DMS153 treated with DMSO at 0.1 percent for 48 hours (cell line): ENCODE results near the gene ARGLU1.

Experiments used
- DNase-seq: peaks from one replicate; lab custom pipeline; 2025; ENCODE audit not compliant: unreplicated experiment; lab: John Stamatoyannopoulos, UW

Gene ARGLU1

GRCh38 chr13:106526738-106527444 lies 41.0 kb downstream of the ARGLU1 start:
- DNase-seq, result no peak

GRCh38 chr13:106525865-106526264 lies 42.1 kb downstream of the ARGLU1 start:
- DNase-seq, result no peak

- DNase-seq, result no peak
Measured at GRCh38 chr13:106524108-106524507, 43.8 kb downstream of the ARGLU1 start.

GRCh38 chr13:106523576-106523975 lies 44.4 kb downstream of the ARGLU1 start:
- no peak for DNase-seq

GRCh38 chr13:106522898-106523525 lies 44.9 kb downstream of the ARGLU1 start:
- no peak for DNase-seq

- DNase-seq, result no peak
Measured at GRCh38 chr13:106522112-106522705, 45.7 kb downstream of the ARGLU1 start.

- DNase-seq, result no peak
Measured at GRCh38 chr13:106521095-106521799, 46.7 kb downstream of the ARGLU1 start.

- no peak for DNase-seq
Measured at GRCh38 chr13:106520251-106521054, 47.5 kb downstream of the ARGLU1 start.

GRCh38 chr13:106518512-106518911 lies 49.4 kb downstream of the ARGLU1 start:
- DNase-seq, result no peak

- no peak for DNase-seq
Measured at GRCh38 chr13:106517109-106517847, 50.7 kb downstream of the ARGLU1 start.

GRCh38 chr13:106515635-106516254 lies 52.2 kb downstream of the ARGLU1 start:
- no peak for DNase-seq

- DNase-seq, result no peak
Measured at GRCh38 chr13:106514928-106515634, 52.9 kb downstream of the ARGLU1 start.

- no peak for DNase-seq
Measured at GRCh38 chr13:106513025-106513983, 54.6 kb downstream of the ARGLU1 start.

- no peak for DNase-seq
Measured at GRCh38 chr13:106507560-106508274, 60.2 kb downstream of the ARGLU1 start.

- no peak for DNase-seq
Measured at GRCh38 chr13:106506286-106506685, 61.7 kb downstream of the ARGLU1 start.

- DNase-seq, result no peak
Measured at GRCh38 chr13:106505732-106506131, 62.2 kb downstream of the ARGLU1 start.

- no peak for DNase-seq
Measured at GRCh38 chr13:106505295-106505694, 62.6 kb downstream of the ARGLU1 start.
